Prostate gland (tissue), 2 donors: ENCODE data around the gene C17orf114.

Experiments used
- DNase-seq: peaks from one replicate; pipeline ENCODE4 v3.0.0-alpha.2; 2019; ENCODE audit warnings: low spot score
- H3K27ac ChIP-seq, 2 donors: fragments of 200-600 bp; sonication (generic); 2 replicates each; pipeline ENCODE4 v1.5.1; 2017 to 2019
- H3K27me3 ChIP-seq: fragments of 200-600 bp; sonication (generic); replicated peaks from 2 replicates; pipeline ENCODE4 v1.5.1; 2019; ENCODE audit not compliant: insufficient read depth
- H3K36me3 ChIP-seq, 2 donors: fragments of 200-600 bp; sonication (generic); 1 replicate in 1 of 2; 2 replicates in 1 of 2; pipeline versions ENCODE4 v1.5.1 to v1.8.1; 2017 to 2019
- H3K4me1 ChIP-seq: fragments of 200-600 bp; sonication (generic); replicated peaks from 2 replicates; pipeline ENCODE4 v1.5.1; 2019
- H3K4me3 ChIP-seq, 2 donors: fragments of 200-600 bp; sonication (generic); 2 replicates each; pipeline ENCODE4 v1.5.1; 2017 to 2019
- H3K9me3 ChIP-seq: fragments of 200-600 bp; sonication (generic); 2 replicates; pipeline ENCODE4 v1.5.1; 2017
- POLR2A ChIP-seq: fragments of 450-650 bp; IDR thresholded peaks from one replicate; pipeline ENCODE4 v1.6.1; 2016; ENCODE audit warnings: antibody characterized with exemption, mild to moderate bottlenecking
- POLR2AphosphoS5 ChIP-seq: sonication (generic); formaldehyde crosslinking; IDR thresholded peaks from one replicate; pipeline ENCODE4 v1.6.1; 2017; ENCODE audit warnings: antibody characterized with exemption
- WGBS: methylation state at CpG from one replicate; pipeline ENCODE4 v1.1.5; 2018; 5-methylcytosine and 5-hydroxymethylcytosine counted together
- intact Hi-C: fragments of 100-400 bp; cut with DNase I; formaldehyde crosslinking; loops from one replicate; pipeline ENCODE4 v1.14.2; 2022
- TF ChIP-seq, protein P1 (sequence below), 4 experiments: fragments of 200-600 bp in 2 of 4; fragments of 450-650 bp in 2 of 4; sonication (generic) in 2 of 4; IDR thresholded peaks; 1 replicate in 3 of 4; 2 replicates in 1 of 4; pipeline ENCODE4 v1.5.1; 2016 to 2019; ENCODE audit warnings: antibody characterized with exemption in 4 of 4, mild to moderate bottlenecking in 2 of 4, moderate library complexity in 2 of 4

The C17orf114 gene

DNA sequence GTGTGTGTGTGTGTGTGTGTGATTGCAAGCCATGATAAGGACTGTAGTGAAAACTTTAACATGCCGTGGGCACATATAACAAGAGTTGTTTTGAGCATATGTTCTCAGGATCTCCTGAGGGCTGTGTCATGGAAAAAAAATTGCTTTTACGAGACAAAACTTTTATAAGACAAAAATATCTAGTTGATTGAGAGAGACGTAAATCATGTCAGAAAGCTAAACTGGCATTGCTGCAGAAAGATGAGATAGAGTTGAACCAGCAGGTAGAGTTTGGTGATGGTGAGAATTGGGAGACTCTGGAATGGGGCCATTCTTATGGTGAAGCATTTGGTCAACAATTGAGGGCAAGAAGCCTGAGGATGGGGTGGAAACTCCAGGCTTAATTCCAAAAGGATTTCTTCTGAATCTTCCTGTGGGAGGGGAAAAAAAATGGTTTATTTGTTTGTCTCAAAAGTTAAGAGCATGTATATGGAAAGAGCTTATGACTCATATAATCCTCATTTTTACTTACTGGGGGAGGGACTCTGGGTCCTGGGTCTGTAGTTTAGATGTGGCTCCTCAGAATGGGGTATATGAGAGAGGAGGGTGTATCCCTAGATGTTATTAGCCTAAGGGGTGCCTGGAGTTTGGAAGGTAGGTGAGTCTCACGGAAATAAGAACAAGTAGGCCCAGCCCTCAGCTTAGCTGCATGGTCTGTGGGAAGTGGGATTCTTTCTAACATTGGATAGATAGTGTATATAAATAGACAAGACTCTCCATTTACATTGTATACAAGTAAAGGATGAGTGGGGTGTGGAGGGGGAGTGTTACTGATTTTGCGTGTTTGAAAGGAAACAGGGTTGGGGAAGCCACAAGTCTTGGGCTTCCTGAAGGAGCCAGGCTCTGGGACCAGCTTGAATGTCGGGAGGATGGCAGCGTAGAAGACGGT is 38.1 kb upstream of the C17orf114 start:
- Histone ChIP-seq H3K36me3 (no peaks in the 10 kb centered on the region), H3K27me3 (no peaks in the 10 kb centered on the region), H3K4me3 (no peak overlapping the region), H3K4me1 (no peaks in the 10 kb centered on the region), H3K9me3 (no peaks in the 10 kb centered on the region), H3K27ac (no peak overlapping the region)
- intact Hi-C loops = no loop called here
- DNase-seq = no peak
- WGBS = 83% methylated on average over 8 of the region's 8 CpGs
- TF ChIP-seq, protein P1, sequence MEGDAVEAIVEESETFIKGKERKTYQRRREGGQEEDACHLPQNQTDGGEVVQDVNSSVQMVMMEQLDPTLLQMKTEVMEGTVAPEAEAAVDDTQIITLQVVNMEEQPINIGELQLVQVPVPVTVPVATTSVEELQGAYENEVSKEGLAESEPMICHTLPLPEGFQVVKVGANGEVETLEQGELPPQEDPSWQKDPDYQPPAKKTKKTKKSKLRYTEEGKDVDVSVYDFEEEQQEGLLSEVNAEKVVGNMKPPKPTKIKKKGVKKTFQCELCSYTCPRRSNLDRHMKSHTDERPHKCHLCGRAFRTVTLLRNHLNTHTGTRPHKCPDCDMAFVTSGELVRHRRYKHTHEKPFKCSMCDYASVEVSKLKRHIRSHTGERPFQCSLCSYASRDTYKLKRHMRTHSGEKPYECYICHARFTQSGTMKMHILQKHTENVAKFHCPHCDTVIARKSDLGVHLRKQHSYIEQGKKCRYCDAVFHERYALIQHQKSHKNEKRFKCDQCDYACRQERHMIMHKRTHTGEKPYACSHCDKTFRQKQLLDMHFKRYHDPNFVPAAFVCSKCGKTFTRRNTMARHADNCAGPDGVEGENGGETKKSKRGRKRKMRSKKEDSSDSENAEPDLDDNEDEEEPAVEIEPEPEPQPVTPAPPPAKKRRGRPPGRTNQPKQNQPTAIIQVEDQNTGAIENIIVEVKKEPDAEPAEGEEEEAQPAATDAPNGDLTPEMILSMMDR (IDR thresholded peaks at IDR 0.05) = no peak
- no peak for TF ChIP-seq POLR2AphosphoS5
- no peak for TF ChIP-seq POLR2A

DNA sequence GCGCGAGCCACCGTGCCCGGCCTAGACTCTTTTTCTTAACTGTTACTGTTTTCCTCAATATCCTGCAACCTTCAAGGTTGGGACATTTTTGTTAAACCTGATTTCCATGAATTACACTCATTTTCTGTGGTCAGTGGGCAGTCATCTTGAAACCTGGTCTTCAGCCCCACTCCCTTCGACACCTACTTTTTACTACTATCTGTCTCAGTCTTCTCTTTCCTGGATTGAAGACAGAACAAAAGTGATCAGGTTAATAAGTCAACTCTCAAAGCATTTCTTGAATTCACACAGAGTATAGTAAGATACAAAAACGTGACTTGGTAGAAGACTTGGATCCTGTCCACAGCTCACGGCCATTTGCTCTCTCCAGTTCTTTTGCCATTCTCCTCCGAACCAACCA is 37.1 kb upstream of the C17orf114 start:
- H3K9me3 ChIP-seq = no peaks in the 10 kb centered on the region
- no peaks in the 10 kb centered on the region for H3K27me3 ChIP-seq
- DNase-seq = no peak
- H3K4me3 ChIP-seq = no peak overlapping the region
- no peaks in the 10 kb centered on the region for H3K36me3 ChIP-seq
- intact Hi-C loops = no loop called here
- H3K27ac ChIP-seq = no peak overlapping the region
- TF ChIP-seq POLR2AphosphoS5 = no peak
- no peak for TF ChIP-seq POLR2A
- TF ChIP-seq, protein P1 (IDR thresholded peaks at IDR 0.05) = no peak
- no peaks in the 10 kb centered on the region for H3K4me1 ChIP-seq
- 93% methylated on average over 8 of the region's 8 CpGs for WGBS

- DNase-seq = no peak
- 83% methylated on average over 3 of the region's 3 CpGs for WGBS
- Histone ChIP-seq H3K27ac (no peak overlapping the region), H3K4me3 (no peak overlapping the region), H3K27me3 (no peaks in the 10 kb centered on the region), H3K36me3 (no peaks in the 10 kb centered on the region), H3K9me3 (no peaks in the 10 kb centered on the region), H3K4me1 (no peaks in the 10 kb centered on the region)
- no peak for TF ChIP-seq POLR2A
- TF ChIP-seq POLR2AphosphoS5 = no peak
- TF ChIP-seq, protein P1 (IDR thresholded peaks at IDR 0.05) = no peak
- intact Hi-C loops = no loop called here
Measured at GRCh38 chr17:4838309-4838785, 36.2 kb upstream of the C17orf114 start.

DNA sequence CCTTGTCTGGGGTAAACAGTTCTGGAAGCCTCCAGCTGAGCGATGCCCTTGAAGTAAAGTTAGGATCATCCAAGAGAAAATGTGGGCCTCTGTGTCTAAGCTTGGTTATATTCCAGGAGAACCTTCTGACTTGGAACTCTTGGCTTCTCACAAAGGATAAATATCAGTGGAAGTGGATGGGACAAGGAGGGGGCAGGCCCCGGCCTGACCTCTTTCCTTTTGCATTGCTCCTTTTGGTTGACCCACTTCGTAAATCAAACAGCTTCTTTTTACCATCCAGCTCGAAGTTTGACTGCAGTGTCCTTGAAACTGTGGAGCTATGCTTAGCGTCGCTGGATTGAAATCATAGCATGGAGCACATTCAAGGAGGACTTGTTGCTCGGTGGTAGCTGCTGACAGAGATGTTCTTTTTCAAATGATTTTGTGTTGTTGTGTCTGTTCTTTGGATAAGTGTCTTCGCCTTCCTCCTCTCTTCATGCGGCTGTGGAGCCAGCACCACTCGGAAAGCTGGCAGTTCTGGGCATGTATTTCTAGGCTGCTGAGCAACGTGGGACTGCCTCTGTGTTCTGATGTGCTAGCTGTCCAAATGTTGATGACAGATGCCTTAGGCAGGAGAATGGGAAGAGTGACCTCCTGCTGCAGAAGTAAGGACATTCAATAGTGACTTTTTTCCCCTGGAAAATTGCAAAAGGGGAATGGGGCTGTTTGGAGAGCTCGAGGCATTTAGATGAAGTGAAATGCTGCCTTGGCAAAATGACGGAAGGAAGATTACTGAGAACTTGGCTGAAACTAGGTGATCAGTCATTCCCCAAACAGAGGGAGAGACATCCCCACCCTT is 35.6 kb upstream of the C17orf114 start:
- H3K9me3 ChIP-seq = no peaks in the 10 kb centered on the region
- no peaks in the 10 kb centered on the region for H3K36me3 ChIP-seq
- WGBS = 59% methylated on average over 13 of the region's 13 CpGs
- H3K4me3 ChIP-seq = no peak overlapping the region
- no peaks in the 10 kb centered on the region for H3K4me1 ChIP-seq
- intact Hi-C loops = no loop called here
- H3K27me3 ChIP-seq = no peaks in the 10 kb centered on the region
- no peak for DNase-seq
- TF ChIP-seq POLR2AphosphoS5 = no peak
- H3K27ac ChIP-seq = no peak overlapping the region

DNA sequence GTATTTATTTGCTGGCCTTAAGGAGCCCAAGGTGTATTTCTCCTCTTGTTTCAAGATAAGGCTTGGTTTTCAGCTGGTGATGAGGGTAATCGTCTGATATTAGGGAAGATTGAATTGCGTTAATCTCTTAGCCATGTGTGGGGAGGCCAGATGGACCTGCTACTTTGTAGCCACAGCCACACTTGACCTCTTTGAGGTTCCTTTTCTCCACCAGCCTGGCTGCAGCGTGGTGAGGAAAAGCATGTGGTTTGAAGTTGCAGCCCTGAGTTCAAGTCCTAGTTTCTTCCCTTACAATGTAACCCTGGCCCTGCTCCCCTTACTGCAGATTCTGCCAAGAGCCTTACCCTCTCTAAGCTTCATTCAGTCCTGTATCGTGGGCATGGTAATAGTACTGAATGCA is 34.1 kb upstream of the C17orf114 start:
- Histone ChIP-seq H3K4me3 (no peak overlapping the region), H3K27me3 (no peaks in the 10 kb centered on the region), H3K36me3 (no peaks in the 10 kb centered on the region), H3K4me1 (no peaks in the 10 kb centered on the region), H3K27ac (no peak overlapping the region), H3K9me3 (no peaks in the 10 kb centered on the region)
- DNase-seq = no peak
- intact Hi-C loops = no loop called here
- TF ChIP-seq, protein P1 (IDR thresholded peaks at IDR 0.05) = no peak
- no peak for TF ChIP-seq POLR2AphosphoS5
- TF ChIP-seq POLR2A = no peak
- WGBS = 79% methylated on average over 4 of the region's 4 CpGs
